HG03108 (cell line): ENCODE measurements around the gene NDUFV2.

ENCODE experiments used
- ATAC-seq: cut with Tn5 transposase; IDR thresholded peaks from one replicate; pipeline ENCODE4 v1.9.1; 2021; ENCODE audit warnings: moderate library complexity; ENCODE audit not compliant: unreplicated experiment

Gene NDUFV2

GRCh38 chr18:9113468-9114149 is 11.1 kb downstream of the NDUFV2 start:
- no peak for ATAC-seq

- no peak for ATAC-seq
Observed at GRCh38 chr18:9115984-9116383, 13.5 kb downstream of the NDUFV2 start.

DNA sequence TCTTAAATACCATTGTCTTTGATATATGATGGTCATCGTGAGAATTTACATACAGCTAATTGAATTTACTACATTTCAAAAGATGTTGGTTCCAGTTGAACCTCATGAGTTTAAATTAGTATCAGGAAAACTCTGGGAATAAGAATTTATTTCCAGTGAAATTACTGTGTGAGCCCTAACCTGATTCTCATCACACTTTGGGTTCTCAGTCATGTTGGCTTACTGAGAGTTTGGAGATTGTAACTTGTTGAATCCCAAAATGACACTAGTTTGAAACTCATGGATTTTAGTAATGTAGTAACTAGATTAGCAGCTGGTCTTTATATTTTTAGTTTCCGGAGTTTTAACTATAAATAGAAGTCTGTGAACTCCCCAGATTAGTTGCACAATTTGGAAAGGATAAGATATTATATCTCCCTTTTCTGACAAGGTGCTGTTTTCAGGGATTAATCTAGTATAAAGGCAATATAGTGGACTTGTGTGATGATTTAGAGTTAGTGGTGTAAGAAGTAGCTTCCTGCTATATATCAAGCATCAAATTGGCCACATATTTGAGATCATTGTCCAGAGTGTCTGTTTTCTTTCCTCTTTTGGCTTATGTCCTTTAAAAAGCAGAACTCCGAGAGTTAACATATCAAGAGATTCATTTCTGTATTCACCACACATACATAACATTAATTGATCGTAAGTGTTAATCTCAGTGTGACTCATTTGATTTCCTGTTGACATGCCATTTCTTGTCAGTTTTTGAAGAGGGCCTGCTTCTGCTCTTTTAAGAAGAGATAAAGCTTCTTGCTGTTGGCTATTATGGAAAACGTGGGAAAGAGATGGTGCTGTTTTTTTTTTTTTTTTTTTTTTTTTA is 15.7 kb downstream of the NDUFV2 start:
- no peak for ATAC-seq

- no peak for ATAC-seq
Observed at GRCh38 chr18:9120796-9121195, 18.3 kb downstream of the NDUFV2 start.

GRCh38 chr18:9123520-9123919 is 21.0 kb downstream of the NDUFV2 start:
- ATAC-seq = no peak

DNA sequence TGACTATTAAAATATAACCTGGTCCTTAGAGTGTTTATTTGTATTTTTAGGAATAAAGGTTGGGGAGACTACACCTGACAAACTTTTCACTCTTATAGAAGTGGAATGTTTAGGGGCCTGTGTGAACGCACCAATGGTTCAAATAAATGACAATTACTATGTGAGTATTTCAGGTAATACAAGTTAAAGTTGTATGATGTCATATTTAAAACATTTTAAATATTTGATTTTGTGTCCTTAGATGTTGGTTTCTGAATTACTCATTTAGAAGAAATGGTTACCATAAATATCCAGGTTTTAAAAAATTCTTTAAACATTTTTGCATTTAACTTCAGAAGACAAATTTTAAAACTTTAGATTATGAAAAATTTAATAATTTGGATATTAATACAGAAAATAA is 22.3 kb downstream of the NDUFV2 start:
- ATAC-seq = no peak

DNA sequence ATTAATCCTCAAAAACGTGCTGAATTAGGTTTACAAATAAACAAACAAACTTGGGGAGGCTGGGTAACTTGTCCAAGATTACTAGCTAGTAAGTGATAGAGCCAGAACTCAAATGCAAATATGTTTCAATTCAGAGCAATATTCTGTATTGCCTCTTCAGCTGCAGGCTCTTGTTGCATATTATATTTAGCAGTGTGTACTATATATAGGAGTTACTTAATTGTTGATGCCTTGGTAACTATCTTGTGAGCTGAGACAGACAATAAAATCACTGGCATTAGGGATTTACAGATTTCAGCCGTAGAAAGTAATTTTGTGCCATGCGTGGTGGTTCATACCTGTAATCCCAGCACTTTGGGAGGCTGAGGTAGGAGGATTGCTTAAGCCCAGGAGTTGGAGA is 23.8 kb downstream of the NDUFV2 start:
- no peak for ATAC-seq

GRCh38 chr18:9130195-9130594 is 27.7 kb downstream of the NDUFV2 start:
- no peak for ATAC-seq

- no peak for ATAC-seq
Observed at GRCh38 chr18:9130806-9131205, 28.3 kb downstream of the NDUFV2 start.

GRCh38 chr18:9132628-9133027 is 30.1 kb downstream of the NDUFV2 start:
- ATAC-seq = no peak

DNA sequence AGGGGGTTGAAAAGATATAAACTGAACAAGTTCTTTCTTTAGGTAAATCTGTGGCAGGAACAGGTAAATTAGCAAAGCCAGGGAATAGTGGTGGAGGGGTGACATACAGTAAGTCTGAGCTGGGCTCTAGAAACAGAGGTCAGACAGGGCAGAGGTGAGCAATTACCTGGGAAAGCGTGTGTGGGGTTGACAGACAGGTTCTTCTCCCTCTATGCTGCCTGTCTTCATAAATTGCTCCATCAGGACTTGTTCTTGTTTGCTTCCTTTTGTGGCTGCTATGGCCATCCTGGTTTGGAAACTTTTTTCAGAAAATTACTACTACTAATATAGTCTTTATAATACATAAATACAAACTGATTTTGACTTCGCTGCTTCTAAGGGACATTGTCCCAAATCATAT is 30.7 kb downstream of the NDUFV2 start:
- no peak for ATAC-seq

GRCh38 chr18:9135081-9135911 is 32.8 kb downstream of the NDUFV2 start:
- ATAC-seq = no peak

GRCh38 chr18:9135912-9136314 is 33.4 kb downstream of the NDUFV2 start:
- ATAC-seq = peak; percentile 12

DNA sequence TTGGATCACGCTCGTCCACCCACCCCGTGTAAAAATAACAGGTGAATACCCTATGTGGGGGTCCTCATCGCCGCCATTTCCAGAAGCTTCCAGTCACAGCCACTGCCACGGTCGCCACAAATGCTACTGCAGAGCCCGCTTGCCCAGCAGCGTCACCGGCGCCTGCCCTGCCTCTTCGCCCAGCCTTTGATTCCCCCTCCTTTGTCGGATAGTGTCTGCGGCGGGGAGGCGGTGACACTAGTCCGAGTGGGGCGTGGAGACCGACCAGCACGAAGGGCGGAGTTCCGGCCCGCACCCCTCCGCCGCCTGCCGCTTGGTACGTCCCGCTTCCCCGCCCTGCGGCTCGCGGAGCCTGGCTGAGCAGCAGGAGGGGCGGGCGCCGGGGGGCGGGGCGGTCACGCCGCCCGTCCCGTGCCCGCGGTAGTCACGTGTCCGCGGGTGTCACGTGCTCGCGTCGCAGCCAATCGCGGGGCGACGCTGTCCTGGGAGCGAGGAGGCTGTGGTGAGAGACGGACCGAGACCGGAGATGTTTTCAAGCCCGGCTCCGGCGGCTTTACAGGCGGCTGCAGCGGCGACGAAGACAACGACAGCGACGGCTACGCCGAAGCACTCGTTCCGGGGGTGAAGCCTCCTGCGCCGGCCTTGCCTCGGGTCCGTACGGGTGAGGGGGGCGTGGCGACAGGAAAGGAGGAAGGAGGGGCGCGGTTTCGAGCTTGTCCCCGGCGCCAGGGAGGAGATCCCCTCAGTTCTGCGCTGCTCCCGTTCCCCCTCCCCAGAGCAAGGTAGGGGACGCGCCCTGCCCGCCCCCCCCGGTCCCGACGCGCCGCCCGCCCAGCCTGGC is 34.0 kb downstream of the NDUFV2 start, which contains the start of gene ANKRD12:
ANKRD12 (plus strand) TSS at position 467 of the 841 bp plus-strand sequence. CDS start 45,652 bp downstream, outside the sequence.
- peak; percentile 57 for ATAC-seq

- ATAC-seq = peak; percentile 27
Observed at GRCh38 chr18:9137168-9138066, 34.9 kb downstream of the NDUFV2 start.

DNA sequence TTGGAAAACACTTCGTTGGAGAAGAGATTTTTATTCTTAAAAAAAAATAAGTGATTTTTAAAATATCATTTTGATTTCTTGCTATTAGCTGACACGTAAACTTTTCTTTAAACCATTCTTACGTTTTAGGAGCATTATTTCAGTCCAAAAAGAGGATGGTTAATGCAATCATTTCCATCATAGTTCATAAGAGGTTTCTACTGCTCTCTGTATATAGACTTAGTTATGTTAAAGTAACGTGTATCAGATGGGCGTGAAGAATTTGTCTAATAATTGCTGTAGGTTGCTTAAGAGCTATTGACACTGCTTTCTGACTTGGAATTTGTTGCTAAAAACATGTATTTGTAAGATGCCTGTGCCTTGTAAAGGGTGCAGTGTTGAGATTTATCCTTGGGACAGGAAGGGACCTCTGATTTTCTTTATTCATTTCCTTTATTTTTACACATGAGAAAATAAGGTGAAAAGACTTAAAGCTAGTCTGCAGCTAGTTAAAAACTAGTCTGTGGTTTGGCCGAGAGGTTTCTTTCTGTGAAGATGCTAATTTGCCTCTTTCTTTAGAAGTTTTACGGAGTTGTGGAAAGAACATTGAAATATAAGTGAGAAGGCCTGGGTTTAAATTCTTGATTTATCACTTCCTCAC is 37.0 kb downstream of the NDUFV2 start:
- ATAC-seq = no peak

GRCh38 chr18:9140381-9140780 is 37.9 kb downstream of the NDUFV2 start:
- ATAC-seq = no peak

DNA sequence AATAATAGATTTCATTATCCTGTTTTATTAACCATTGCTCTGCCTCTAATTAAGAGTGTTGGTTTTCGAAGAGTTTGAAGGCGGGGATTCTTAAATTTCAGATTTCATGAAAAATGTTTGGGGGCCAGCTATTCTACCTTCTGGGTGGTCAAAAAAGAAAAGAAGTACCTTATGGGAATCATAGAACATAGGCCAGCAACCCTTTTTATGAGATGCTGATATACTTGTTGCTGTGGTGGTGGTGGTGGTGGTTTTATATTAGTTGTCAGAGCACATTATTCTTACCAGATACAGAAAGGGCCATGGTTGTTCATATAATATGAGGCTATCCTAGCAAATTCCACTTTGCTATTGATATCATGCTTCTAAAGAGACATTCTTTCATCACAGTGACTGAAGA is 38.5 kb downstream of the NDUFV2 start:
- ATAC-seq = no peak

GRCh38 chr18:9146224-9146623 is 43.7 kb downstream of the NDUFV2 start:
- no peak for ATAC-seq
